ENCODE results near the gene AP1G2.
"Not testable (repeated sequence)": the region's sequence is repeated elsewhere in the genome, so short reads cannot be mapped to it uniquely, and the experiment has no call there.

Gene AP1G2

GRCh38 chr14:23537351-23538049 is 30.1 kb downstream of the AP1G2 start:
- no peak for DNase-seq

DNA sequence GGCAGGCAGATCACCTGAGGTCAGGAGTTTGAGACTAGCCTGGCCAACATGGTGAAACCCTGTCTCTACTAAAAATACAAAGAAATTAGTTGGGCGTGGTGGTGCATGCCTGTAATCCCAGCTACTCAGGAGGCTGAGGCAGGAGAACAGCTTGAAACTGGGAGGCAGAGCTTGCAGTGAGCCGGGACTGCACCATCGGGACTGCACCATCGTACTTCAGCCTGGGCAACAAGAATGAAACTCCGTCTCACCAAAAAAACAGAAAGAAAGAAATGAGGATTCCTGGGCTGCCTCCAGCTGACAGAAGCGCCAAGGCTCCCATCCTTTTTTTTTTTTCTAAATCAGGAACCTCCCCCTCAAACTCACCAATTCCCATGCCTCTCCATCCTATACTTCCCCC is 30.7 kb downstream of the AP1G2 start:
- DNase-seq, result not testable (repeated sequence)

- no peak for DNase-seq
Observed at GRCh38 chr14:23536494-23536893, 31.1 kb downstream of the AP1G2 start.

GRCh38 chr14:23535943-23536342 is 31.6 kb downstream of the AP1G2 start:
- no peak for DNase-seq

GRCh38 chr14:23533652-23534435 is 33.7 kb downstream of the AP1G2 start:
- DNase-seq, result no peak

DNA sequence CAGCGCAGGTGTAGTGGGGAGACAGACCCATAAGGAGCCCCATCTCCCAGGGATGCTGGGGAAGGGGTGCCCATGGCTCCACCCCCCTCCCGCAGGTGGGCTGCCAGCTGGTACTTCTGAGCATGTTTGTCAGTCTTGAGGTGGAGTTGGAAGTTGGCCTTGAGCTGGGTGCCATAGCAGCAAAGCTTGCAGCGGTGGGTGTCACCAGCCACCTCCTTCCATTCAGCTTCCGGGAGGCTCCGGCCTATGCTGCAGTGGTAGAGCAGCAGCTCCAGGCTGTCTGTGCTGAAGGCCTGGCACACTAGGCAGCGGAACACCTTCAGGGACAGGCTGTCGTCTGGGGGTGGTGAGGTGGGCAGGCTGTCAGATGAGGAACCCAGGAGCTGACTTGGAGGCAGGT is 34.9 kb downstream of the AP1G2 start:
- no peak for DNase-seq

GRCh38 chr14:23531391-23531790 is 36.2 kb downstream of the AP1G2 start:
- no peak for DNase-seq

DNA sequence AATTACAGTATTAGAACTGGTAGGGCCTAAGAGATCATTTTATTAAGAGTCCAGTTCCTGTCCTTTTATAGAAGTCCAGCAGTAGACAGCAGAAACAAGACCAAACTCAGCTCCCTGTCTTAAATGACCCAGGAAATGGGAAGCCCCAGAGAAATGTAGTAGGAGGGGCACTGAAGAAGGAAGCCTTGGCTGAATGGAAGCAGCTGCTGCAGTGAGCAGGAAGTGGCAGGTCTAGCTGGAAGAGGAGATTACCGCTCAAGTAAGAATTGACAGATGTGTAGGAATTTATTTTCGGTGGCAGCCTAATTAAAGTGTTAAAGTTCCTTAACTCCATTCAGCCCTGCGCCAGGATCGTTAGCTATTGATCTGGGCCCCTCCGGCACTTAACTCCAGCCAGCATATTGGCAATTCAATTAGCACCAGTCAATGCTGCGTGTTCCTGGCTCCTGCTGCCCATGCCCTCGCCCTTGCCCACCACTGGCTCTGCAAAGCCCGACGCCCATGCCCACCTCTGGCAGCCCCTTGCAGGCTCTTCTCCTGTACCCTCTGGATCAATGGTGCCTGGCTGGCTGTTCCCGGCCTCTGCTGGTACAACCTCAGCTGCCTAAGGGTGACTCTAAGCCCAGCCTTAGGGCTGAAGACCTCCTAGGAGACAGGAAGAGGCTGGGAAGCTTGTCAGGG is 37.1 kb downstream of the AP1G2 start:
- DNase-seq, result no peak

GRCh38 chr14:23529016-23529415 is 38.6 kb downstream of the AP1G2 start:
- DNase-seq, result no peak

- DNase-seq, result no peak
Observed at GRCh38 chr14:23528555-23528954, 39.0 kb downstream of the AP1G2 start.

- DNase-seq, result no peak
Observed at GRCh38 chr14:23525611-23526010, 42.0 kb downstream of the AP1G2 start.

DNA sequence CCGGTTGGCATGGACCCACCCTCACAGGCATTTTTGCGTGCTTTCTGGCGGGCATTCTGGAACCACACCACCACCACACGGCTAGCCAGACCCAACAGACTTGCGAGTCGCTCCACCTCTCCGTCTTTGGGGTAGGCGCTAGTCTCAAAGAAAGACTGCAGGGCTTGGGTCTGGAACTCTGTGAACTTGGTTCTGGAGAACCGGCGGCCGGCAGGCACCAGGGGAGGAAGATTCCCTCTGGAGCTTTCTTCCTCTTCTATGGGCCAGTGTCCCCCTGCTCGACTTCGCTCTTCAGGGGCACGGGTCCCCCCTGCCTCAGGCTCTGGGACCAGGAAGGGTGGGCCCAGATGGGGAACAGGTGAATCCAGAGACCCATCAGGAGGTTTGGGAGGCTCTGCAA is 42.6 kb downstream of the AP1G2 start:
- DNase-seq, result no peak

- no peak for DNase-seq
Observed at GRCh38 chr14:23523229-23524016, 44.2 kb downstream of the AP1G2 start.

- no peak for DNase-seq
Observed at GRCh38 chr14:23522643-23523198, 44.9 kb downstream of the AP1G2 start.

GRCh38 chr14:23521785-23522640 is 45.6 kb downstream of the AP1G2 start:
- no peak for DNase-seq

GRCh38 chr14:23520899-23521533 is 46.6 kb downstream of the AP1G2 start:
- no peak for DNase-seq

- DNase-seq, result no peak
Observed at GRCh38 chr14:23518709-23519108, 48.9 kb downstream of the AP1G2 start.

DNA sequence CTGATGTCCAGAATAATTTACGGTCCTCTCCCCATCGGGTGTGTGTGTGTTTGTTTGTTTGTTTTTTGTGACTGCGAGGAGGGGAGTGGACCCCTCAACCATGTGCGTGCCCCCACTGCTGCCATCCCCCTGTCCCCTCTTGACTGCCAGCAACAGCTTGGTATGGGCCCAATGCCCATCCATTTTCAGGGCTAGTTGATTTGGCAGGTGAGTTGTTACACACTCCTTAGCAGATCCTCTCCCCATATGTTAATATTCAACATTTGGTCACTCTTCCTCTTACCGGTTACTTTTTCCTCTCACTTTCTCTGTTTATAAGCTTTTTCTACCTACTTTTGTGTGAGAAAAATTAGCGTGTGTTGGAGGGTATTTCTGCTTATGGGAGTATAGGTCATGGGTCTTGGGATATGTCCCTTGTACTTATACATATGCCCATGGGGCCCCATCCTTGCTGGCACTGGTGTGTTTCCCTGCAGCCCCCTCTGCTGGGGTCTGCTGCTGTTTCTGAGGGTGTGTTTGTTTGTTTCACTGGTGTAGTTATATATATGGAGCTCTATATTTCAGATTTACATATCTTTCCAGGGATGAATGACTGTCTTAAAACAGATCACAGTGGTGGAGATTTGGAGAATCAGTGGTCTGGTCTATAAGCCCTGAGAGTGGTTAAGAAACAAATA is 49.8 kb downstream of the AP1G2 start:
- DNase-seq, result no peak

DNA sequence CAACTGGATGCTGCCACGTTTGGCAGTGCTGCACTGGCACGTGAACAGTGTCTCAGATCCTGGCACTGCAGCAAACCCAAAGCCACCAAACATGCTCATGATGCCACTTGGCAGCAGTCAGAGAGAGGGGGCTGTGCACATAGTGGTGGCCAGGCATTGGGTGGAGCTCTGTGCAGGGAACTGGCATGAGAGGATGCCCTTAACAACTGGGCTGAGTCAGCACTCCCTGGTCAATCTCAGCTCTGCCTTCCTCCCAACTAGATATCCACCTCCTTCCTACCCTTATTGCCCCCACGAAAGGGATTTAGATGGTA is 53.0 kb downstream of the AP1G2 start:
- no peak for DNase-seq

DNA sequence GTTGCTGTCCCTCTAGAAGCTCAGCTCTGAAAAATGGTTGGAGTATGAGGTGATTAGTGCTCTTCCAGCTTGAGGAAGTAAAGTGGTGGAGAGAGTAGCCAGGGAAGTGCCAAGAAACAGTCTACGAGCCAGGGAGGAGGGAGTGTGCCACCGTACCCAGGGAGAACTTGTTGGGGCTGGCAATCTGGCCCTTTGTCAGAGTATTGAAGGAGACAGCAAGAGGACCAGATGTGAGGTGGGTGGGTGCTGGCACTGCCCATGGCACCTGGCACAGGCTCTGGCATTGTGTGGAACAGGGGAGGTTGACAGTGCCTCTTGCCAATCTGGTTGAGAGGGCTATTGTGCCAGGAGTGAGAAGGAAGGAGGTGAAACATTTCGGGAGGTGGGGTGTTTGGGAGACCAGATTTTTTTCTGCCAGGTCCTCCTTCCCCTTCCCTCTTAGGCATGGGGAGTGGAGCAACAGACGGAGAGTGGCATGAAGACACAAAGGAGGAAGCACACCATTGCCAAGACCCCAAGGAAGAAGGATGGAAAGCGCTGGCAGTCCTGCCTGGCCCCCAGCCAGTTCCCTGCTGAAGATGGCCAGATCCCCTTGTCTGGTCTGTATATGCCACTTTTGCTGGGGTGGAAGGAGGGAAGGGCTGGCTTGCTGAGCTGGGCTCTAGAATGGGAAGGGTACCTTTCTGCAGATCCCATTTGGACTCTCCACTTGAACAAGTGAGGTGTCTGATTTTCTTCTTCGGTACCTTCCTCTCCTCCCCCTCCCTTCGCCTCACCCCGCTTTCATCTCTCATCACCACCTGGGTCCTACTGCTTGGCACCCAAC is 53.6 kb downstream of the AP1G2 start:
- no peak for DNase-seq

All from T-helper 9 cell (primary cell).